ENCODE results near the gene BEND3.
A peak's percentile ranks its signal among the peaks of the same experiment; 100 is the strongest.

The BEND3 gene

DNA sequence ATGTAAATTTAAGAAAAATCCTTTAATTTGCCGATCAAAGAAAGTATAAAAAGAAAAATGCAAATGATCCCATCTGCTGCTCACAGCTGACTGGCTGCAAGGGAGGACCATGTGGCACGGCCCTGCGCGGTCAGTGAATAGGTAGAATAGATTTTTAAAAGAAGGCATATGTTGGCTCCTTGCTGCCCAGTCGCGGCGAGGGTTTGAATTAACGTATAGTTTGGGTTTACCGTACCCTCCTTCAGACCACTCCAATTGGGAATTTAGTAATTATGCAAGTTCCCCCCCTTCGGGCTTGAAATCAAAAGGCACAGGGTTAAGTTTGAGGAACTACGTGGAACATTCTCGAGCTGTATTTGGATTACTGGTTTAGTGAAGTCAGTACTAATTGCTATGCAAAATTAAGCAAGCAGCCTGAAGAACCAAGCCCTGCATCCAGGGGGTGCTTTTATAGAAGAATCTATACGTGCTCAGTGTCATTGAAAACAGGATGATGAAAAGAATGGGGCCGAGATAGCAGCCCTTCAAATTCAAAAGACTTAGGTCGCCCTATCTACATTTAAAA, 1.1 kb upstream of the BEND3 start:
- TF ChIP-seq TAF1 (IDR thresholded peaks at IDR 0.05; ENCODE audit: borderline replicate concordance, insufficient read depth, low read length) (no peak), SIN3A (IDR thresholded peaks at IDR 0.05; ENCODE audit: borderline replicate concordance, insufficient read depth, low read length) (no peak), FOXP2 (optimal IDR thresholded peaks at IDR 0.05; ENCODE audit: borderline replicate concordance, extremely low read depth, extremely low read length, insufficient read depth) (no peak), POLR2AphosphoS5 (IDR thresholded peaks at IDR 0.05; ENCODE audit: low read depth, low read length) (no peak)
- TF ChIP-seq, protein P1, sequence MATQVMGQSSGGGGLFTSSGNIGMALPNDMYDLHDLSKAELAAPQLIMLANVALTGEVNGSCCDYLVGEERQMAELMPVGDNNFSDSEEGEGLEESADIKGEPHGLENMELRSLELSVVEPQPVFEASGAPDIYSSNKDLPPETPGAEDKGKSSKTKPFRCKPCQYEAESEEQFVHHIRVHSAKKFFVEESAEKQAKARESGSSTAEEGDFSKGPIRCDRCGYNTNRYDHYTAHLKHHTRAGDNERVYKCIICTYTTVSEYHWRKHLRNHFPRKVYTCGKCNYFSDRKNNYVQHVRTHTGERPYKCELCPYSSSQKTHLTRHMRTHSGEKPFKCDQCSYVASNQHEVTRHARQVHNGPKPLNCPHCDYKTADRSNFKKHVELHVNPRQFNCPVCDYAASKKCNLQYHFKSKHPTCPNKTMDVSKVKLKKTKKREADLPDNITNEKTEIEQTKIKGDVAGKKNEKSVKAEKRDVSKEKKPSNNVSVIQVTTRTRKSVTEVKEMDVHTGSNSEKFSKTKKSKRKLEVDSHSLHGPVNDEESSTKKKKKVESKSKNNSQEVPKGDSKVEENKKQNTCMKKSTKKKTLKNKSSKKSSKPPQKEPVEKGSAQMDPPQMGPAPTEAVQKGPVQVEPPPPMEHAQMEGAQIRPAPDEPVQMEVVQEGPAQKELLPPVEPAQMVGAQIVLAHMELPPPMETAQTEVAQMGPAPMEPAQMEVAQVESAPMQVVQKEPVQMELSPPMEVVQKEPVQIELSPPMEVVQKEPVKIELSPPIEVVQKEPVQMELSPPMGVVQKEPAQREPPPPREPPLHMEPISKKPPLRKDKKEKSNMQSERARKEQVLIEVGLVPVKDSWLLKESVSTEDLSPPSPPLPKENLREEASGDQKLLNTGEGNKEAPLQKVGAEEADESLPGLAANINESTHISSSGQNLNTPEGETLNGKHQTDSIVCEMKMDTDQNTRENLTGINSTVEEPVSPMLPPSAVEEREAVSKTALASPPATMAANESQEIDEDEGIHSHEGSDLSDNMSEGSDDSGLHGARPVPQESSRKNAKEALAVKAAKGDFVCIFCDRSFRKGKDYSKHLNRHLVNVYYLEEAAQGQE (IDR thresholded peaks at IDR 0.05; ENCODE audit: insufficient read depth in 1 of 2, low read depth in 2 of 2, low read length in 2 of 2), result no peak

GRCh38 chr6:107115695-107116327, 496 bp upstream of the BEND3 start:
- 0 out of 2 replicates have a peak, but pooled peaks have one; percentile 25 for TF ChIP-seq SIN3A (IDR thresholded peaks at IDR 0.05; ENCODE audit: borderline replicate concordance, insufficient read depth, low read length)
- TF ChIP-seq, protein P1 (IDR thresholded peaks at IDR 0.05; ENCODE audit: insufficient read depth in 1 of 2, low read depth in 2 of 2, low read length in 2 of 2), result no peak

GRCh38 chr6:107114213-107114925, 946 bp downstream of the BEND3 start:
- TF ChIP-seq POLR2AphosphoS5 (IDR thresholded peaks at IDR 0.05; ENCODE audit: low read depth, low read length) (no peak), TAF1 (IDR thresholded peaks at IDR 0.05; ENCODE audit: borderline replicate concordance, insufficient read depth, low read length) (peak; percentile 60; the same call in 1 of the 2 replicates), SIN3A (IDR thresholded peaks at IDR 0.05; ENCODE audit: borderline replicate concordance, insufficient read depth, low read length) (no peak), FOXP2 (optimal IDR thresholded peaks at IDR 0.05; ENCODE audit: borderline replicate concordance, extremely low read depth, extremely low read length, insufficient read depth) (peak; percentile 17)
- TF ChIP-seq, protein P1 (IDR thresholded peaks at IDR 0.05; ENCODE audit: insufficient read depth in 1 of 2, low read depth in 2 of 2, low read length in 2 of 2), result no peak

- TF ChIP-seq FOXP2 (optimal IDR thresholded peaks at IDR 0.05; ENCODE audit: borderline replicate concordance, extremely low read depth, extremely low read length, insufficient read depth) (no peak), SIN3A (IDR thresholded peaks at IDR 0.05; ENCODE audit: borderline replicate concordance, insufficient read depth, low read length) (no peak), TAF1 (IDR thresholded peaks at IDR 0.05; ENCODE audit: borderline replicate concordance, insufficient read depth, low read length) (no peak), POLR2AphosphoS5 (IDR thresholded peaks at IDR 0.05; ENCODE audit: low read depth, low read length) (no peak)
- TF ChIP-seq, protein P1 (IDR thresholded peaks at IDR 0.05; ENCODE audit: insufficient read depth in 1 of 2, low read depth in 2 of 2, low read length in 2 of 2), result no peak
These were observed 5.1 kb downstream of the BEND3 start for GRCh38 chr6:107110200-107110599.

Measured in PFSK-1 (cell line).